ENCODE data around the gene WFIKKN1.

DNA sequence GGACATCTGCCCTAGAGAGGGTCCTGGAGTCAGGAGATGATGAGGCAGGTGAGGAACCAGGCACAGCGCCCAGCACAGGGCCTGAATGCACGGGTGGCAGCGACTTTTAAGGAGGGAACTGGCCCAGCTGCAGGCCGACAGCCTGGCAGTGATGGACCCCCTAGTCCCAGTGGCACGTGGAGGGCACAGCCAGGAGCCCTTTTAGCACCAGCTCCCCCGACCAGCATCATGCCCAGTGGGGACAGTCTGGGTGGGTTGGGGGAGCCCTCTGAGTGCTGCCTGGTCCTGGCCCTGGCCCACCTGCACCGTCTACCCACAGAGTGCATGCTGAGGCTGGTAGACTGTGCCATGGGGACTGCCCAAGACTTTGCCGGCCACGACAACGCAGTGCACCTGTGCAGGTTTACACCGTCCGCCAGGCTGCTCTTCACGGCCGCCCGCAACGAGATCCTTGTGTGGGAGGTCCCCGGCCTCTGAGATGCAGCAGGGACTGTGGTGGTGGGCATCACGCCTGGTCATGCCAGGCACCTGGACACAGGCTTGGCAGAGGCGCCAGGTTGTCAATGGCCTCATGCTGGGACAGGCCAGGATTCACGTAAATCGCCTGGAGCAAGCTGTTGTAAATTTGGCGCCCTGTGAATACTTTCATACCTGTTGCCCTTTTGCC is 36.5 kb downstream of the WFIKKN1 start:
- no peak for TF ChIP-seq CTCF (tag by site-specific recombination; IDR thresholded peaks at IDR 0.05)
- no peak for TF ChIP-seq ZIC2 (tag by site-specific recombination; IDR thresholded peaks at IDR 0.05)
- TF ChIP-seq ZNF114 (tag by site-specific recombination; IDR thresholded peaks at IDR 0.05) = no peak
- TF ChIP-seq, protein P1, sequence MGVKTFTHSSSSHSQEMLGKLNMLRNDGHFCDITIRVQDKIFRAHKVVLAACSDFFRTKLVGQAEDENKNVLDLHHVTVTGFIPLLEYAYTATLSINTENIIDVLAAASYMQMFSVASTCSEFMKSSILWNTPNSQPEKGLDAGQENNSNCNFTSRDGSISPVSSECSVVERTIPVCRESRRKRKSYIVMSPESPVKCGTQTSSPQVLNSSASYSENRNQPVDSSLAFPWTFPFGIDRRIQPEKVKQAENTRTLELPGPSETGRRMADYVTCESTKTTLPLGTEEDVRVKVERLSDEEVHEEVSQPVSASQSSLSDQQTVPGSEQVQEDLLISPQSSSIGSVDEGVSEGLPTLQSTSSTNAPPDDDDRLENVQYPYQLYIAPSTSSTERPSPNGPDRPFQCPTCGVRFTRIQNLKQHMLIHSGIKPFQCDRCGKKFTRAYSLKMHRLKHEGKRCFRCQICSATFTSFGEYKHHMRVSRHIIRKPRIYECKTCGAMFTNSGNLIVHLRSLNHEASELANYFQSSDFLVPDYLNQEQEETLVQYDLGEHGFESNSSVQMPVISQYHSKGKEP (tag by site-specific recombination; IDR thresholded peaks at IDR 0.05) = no peak

All from HEK293 (cell line).